SK-N-SH (cell line): ENCODE results near the gene ZEB2. TPM values are rescaled to one million over a fixed set of nuclear protein-coding genes. Genes with fewer than 3 reads are reported as not detected.

ENCODE experiments used
- CTCF ChIA-PET: fragments of 300-600, 350-600 bp; formaldehyde crosslinking; extraction: SDS; loops from one replicate; lab custom pipeline; 2021; lab: Yijun Ruan, JAX
- POLR2A ChIA-PET: fragments of 350-600 bp; sonication (Branson Sonifier 250); formaldehyde crosslinking; extraction: SDS; loops from one replicate; lab custom pipeline; 2020; ENCODE audit warnings: antibody characterized with exemption, inconsistent platforms; lab: Yijun Ruan, JAX
- DNase-seq: peaks from one replicate; pipeline ENCODE4 v3.0.0; 2012
- H2AFZ ChIP-seq: fragments of 200-600 bp; sonication (generic); 2 replicates; pipeline ENCODE4 v1.8.1; 2016; ENCODE audit warnings: antibody characterized with exemption, mild to moderate bottlenecking, low read depth
- H3F3A ChIP-seq: fragments of 200-600 bp; sonication (generic); replicated peaks from 2 replicates; pipeline ENCODE3; 2016; ENCODE audit warnings: antibody characterized with exemption, mild to moderate bottlenecking; ENCODE audit not compliant: insufficient read depth
- H3K27ac ChIP-seq, 2 experiments: fragments of 200-500 bp in 1 of 2; fragments of 200-600 bp in 1 of 2; sonication (Bioruptor generic) in 1 of 2; sonication (generic), shearing (Covaris generic) in 1 of 2; 2 replicates each; pipeline versions ENCODE4 v1.5.1 to v1.6.1; 2014 to 2016; ENCODE audit warnings: low read depth in 2 of 2, inconsistent platforms in 1 of 2, low read length in 1 of 2, mild to moderate bottlenecking in 1 of 2, mixed read lengths in 1 of 2
- H3K27me3 ChIP-seq: fragments of 200-600 bp; sonication (generic), shearing (Covaris generic); 2 replicates; pipeline ENCODE4 v1.6.1; 2016; ENCODE audit warnings: mixed run types; ENCODE audit not compliant: insufficient read depth
- H3K36me3 ChIP-seq, 2 experiments: fragments of 200-500 bp in 1 of 2; fragments of 200-600 bp in 1 of 2; sonication (Bioruptor generic) in 1 of 2; sonication (generic) in 1 of 2; replicated peaks in 1 of 2; 2 replicates each; pipeline versions ENCODE3 to v1.5.1; 2014 to 2016; ENCODE audit warnings: low read length in 1 of 2, mild to moderate bottlenecking in 1 of 2; ENCODE audit not compliant: insufficient read depth in 2 of 2, control insufficient read depth in 1 of 2
- H3K4me1 ChIP-seq, 2 experiments: fragments of 200-500 bp in 1 of 2; fragments of 200-600 bp in 1 of 2; sonication (Bioruptor generic) in 1 of 2; sonication (generic), shearing (Covaris generic) in 1 of 2; 2 replicates each; pipeline versions ENCODE4 v1.5.1 to v1.6.1; 2014 to 2016; ENCODE audit warnings: low read depth in 1 of 2, low read length in 1 of 2, mixed run types in 1 of 2; ENCODE audit not compliant: insufficient read depth in 2 of 2, control insufficient read depth in 1 of 2
- H3K4me2 ChIP-seq: fragments of 200-600 bp; sonication (generic), shearing (Covaris generic); 2 replicates; pipeline ENCODE4 v1.6.1; 2017; ENCODE audit warnings: mixed run types
- H3K4me3 ChIP-seq, 2 experiments: fragments of 200-500 bp in 1 of 2; fragments of 200-600 bp in 1 of 2; sonication (Bioruptor generic) in 1 of 2; sonication (generic), shearing (Covaris generic) in 1 of 2; 2 replicates each; pipeline versions ENCODE4 v1.5.1 to v1.8.1; 2014 to 2016; ENCODE audit warnings: low read depth in 2 of 2, inconsistent platforms in 1 of 2, low read length in 1 of 2, mild to moderate bottlenecking in 1 of 2, mixed read lengths in 1 of 2, moderate library complexity in 1 of 2
- H3K79me2 ChIP-seq: fragments of 200-600 bp; sonication (generic); 2 replicates; pipeline ENCODE4 v1.8.1; 2017; ENCODE audit warnings: mild to moderate bottlenecking; ENCODE audit not compliant: insufficient read depth
- H3K9ac ChIP-seq: fragments of 200-600 bp; sonication (generic); 2 replicates; pipeline ENCODE4 v1.6.1; 2017; ENCODE audit warnings: mixed run types
- H3K9me2 ChIP-seq: fragments of 200-600 bp; sonication (generic); 2 replicates; pipeline ENCODE4 v1.6.1; 2017; ENCODE audit warnings: mixed run types
- H3K9me3 ChIP-seq: fragments of 200-600 bp; sonication (generic); 2 replicates; pipeline ENCODE4 v1.6.1; 2017; ENCODE audit warnings: mixed run types, mild to moderate bottlenecking, moderate library complexity
- H4K20me1 ChIP-seq: fragments of 200-600 bp; sonication (generic); 2 replicates; pipeline ENCODE4 v1.6.1; 2017; ENCODE audit warnings: mild to moderate bottlenecking, mixed run types; ENCODE audit not compliant: insufficient read depth
- CHD2 ChIP-seq: fragments of 150-350 bp; IDR thresholded peaks from 2 replicates; pipeline ENCODE4 v1.6.1; 2018; ENCODE audit warnings: low read length; ENCODE audit not compliant: partially characterized antibody
- CTCF ChIP-seq: fragments of 200-600 bp; sonication (generic); IDR thresholded peaks from 2 replicates; pipeline ENCODE4 v1.6.1; 2017; ENCODE audit warnings: antibody characterized with exemption, mild to moderate bottlenecking, moderate library complexity
- EP300 ChIP-seq, 2 experiments: IDR thresholded peaks; 2 replicates each; pipeline versions ENCODE4 v1.4.0 to v1.6.1; 2012; ENCODE audit warnings: borderline replicate concordance in 1 of 2, low read depth in 1 of 2, low read length in 1 of 2
- FOSL2 ChIP-seq: IDR thresholded peaks from 2 replicates; pipeline ENCODE4 v1.4.0; 2012; ENCODE audit warnings: low read depth, mild to moderate bottlenecking, moderate library complexity, borderline replicate concordance
- FOXJ3 ChIP-seq: sonication (generic); formaldehyde crosslinking; IDR thresholded peaks from 2 replicates; pipeline ENCODE4 v1.5.1; 2020; ENCODE audit warnings: mild to moderate bottlenecking, missing genetic modification reagents
- GATA2 ChIP-seq: sonication (generic); formaldehyde crosslinking; IDR thresholded peaks from 2 replicates; pipeline ENCODE4 v1.5.0; 2020; ENCODE audit warnings: mild to moderate bottlenecking, missing genetic modification reagents
- JUND ChIP-seq: IDR thresholded peaks from 2 replicates; pipeline ENCODE4 v1.4.0; 2012
- MAX ChIP-seq: IDR thresholded peaks from 2 replicates; pipeline ENCODE4 v1.4.0; 2012; ENCODE audit warnings: low read depth
- MEF2A ChIP-seq: IDR thresholded peaks from 2 replicates; pipeline ENCODE4 v1.4.0; 2012; ENCODE audit warnings: low read depth, borderline replicate concordance
- MXI1 ChIP-seq: IDR thresholded peaks from 2 replicates; pipeline ENCODE4 v1.6.1; 2012; ENCODE audit warnings: mild to moderate bottlenecking, low read depth, low read length, improper control_type of control experiment
- NFIC ChIP-seq: IDR thresholded peaks from 2 replicates; pipeline ENCODE4 v1.4.0; 2012; ENCODE audit warnings: borderline replicate concordance
- POLR2AphosphoS5 ChIP-seq: IDR thresholded peaks from 2 replicates; pipeline ENCODE4 v1.6.1; 2012; ENCODE audit warnings: low read depth, low read length
- RAD21 ChIP-seq: IDR thresholded peaks from 2 replicates; pipeline ENCODE4 v1.6.1; 2012; ENCODE audit warnings: mild to moderate bottlenecking, low read length
- RXRA ChIP-seq: IDR thresholded peaks from 2 replicates; pipeline ENCODE4 v1.4.0; 2012; ENCODE audit warnings: low read depth, mild to moderate bottlenecking, borderline replicate concordance
- SIN3A ChIP-seq: IDR thresholded peaks from 2 replicates; pipeline ENCODE4 v1.6.1; 2012; ENCODE audit warnings: low read depth, mild to moderate bottlenecking, low read length, moderate library complexity, borderline replicate concordance
- SMC3 ChIP-seq: IDR thresholded peaks from 2 replicates; pipeline ENCODE4 v1.6.1; 2012; ENCODE audit warnings: low read depth, low read length, improper control_type of control experiment
- TCF12 ChIP-seq: IDR thresholded peaks from 2 replicates; pipeline ENCODE4 v1.4.0; 2012
- USF1 ChIP-seq: IDR thresholded peaks from 2 replicates; pipeline ENCODE4 v1.4.0; 2012; ENCODE audit warnings: low read depth, borderline replicate concordance
- whole genome bisulfite sequencing: methylation state at CpG from one replicate; pipeline ENCODE4 v1.1.6; 2017; ENCODE audit warnings: low lambda C conversion rate; 5-methylcytosine and 5-hydroxymethylcytosine counted together
- polyA plus RNA-seq, 3 experiments: library from polyadenylated mRNA; depleted of rRNA; stranded (reverse); fragments of >200 nt; gene quantifications; 2 replicates each; pipeline ENCODE4 v1.2.3, GENCODE V29; 2012
- TF ChIP-seq, protein P1 (sequence below): fragments of 150-350 bp; IDR thresholded peaks from 2 replicates; pipeline ENCODE4 v1.6.1; 2017; ENCODE audit warnings: antibody characterized with exemption, low read length, low read depth, borderline replicate concordance

Gene ZEB2
- polyA plus RNA-seq, 1 of the 3 experiments (the other 2 are of a cell fraction), result 16.3 TPM

DNA sequence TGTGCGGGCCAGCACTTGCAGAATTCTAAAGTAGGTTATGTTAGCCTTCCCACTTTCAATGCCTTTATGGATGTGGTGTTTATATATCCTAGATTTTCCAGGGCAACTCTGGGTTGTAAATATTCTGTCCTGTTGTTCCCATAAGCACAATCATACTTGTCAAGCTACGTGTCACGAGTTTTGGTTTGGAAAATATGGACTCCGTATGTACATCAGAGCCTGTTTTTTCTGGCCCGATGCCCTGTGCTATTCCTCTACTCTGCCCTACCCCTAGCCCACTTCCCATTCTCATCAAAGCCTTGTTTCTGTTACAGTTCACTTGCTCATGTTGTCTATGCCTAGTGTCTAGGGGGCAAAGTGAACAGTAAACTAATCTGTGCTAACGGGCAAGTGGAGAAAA is 27.0 kb upstream of the ZEB2 start:
- no peak for TF ChIP-seq FOSL2
- TF ChIP-seq GATA2 (CRISPR knock-in tag), result no peak
- TF ChIP-seq SIN3A, result no peak
- TF ChIP-seq TCF12, result no peak
- TF ChIP-seq JUND, result no peak
- TF ChIP-seq, protein P1, sequence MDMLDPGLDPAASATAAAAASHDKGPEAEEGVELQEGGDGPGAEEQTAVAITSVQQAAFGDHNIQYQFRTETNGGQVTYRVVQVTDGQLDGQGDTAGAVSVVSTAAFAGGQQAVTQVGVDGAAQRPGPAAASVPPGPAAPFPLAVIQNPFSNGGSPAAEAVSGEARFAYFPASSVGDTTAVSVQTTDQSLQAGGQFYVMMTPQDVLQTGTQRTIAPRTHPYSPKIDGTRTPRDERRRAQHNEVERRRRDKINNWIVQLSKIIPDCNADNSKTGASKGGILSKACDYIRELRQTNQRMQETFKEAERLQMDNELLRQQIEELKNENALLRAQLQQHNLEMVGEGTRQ, result no peak
- no peak for TF ChIP-seq MXI1
- Histone ChIP-seq H3K4me1 (no peaks in the 10 kb centered on the region; a peak in 1 of 4 replicates), H3K9ac (no peak overlapping the region), H3K79me2 (no peaks in the 10 kb centered on the region), H4K20me1 (no peaks in the 10 kb centered on the region), H3K4me2 (no peak overlapping the region), H3K4me3 (no peak overlapping the region), H3F3A (no peaks in the 10 kb centered on the region), H3K36me3 (no peaks in the 10 kb centered on the region), H3K9me3 (no peaks in the 10 kb centered on the region), H3K27me3 (no peaks in the 10 kb centered on the region), H3K27ac (no peak overlapping the region), H3K9me2 (no peaks in the 10 kb centered on the region), H2AFZ (no peak overlapping the region)
- ChIA-PET POLR2A (no interaction called here), CTCF (no interaction called here)
- 94% methylated on average over 6 of the region's 6 CpGs for WGBS
- no peak for DNase-seq

DNA sequence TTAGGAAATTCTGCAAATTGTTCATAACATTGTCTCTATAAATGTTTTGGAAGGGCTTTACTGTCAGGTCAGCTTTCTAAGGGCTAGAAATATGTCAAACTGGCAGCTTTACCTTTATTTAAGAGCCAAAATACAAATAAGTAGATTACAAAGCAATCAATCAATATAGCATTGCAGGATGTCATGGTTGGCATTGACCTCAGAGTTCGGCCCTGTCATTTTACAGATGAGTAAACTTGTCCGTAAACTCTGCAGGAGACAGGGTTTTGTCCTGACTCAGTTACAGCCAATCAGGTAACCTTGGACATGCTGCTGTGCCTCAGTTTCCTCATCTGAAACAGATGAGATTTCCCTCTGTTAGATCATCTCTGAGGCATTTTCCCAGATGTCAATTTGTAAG is 25.9 kb upstream of the ZEB2 start:
- no peaks in the 10 kb centered on the region for H4K20me1 ChIP-seq
- no peaks in the 10 kb centered on the region for H3K9me2 ChIP-seq
- TF ChIP-seq RAD21, result no peak
- no peak for TF ChIP-seq MAX
- no peak for TF ChIP-seq CHD2
- no peak for TF ChIP-seq FOXJ3
- TF ChIP-seq NFIC, result no peak
- TF ChIP-seq POLR2AphosphoS5, result no peak
- no peak for TF ChIP-seq RXRA
- no peak for TF ChIP-seq SMC3
- TF ChIP-seq USF1, result no peak
- no peak for TF ChIP-seq MEF2A
- no peak for TF ChIP-seq CTCF
- no peak for TF ChIP-seq JUND
- no peak for TF ChIP-seq EP300 (IDR thresholded peaks at IDR 0.05; ENCODE audit: borderline replicate concordance in 1 of 2, low read depth in 1 of 2, low read length in 1 of 2)
- no peaks in the 10 kb centered on the region; a peak in 1 of 4 replicates for H3K4me1 ChIP-seq
- POLR2A ChIA-PET, result no interaction called here
- H3K27me3 ChIP-seq, result no peaks in the 10 kb centered on the region
- H3F3A ChIP-seq, result no peaks in the 10 kb centered on the region
- no peak overlapping the region for H3K4me2 ChIP-seq
- no peak overlapping the region for H3K4me3 ChIP-seq
- no peaks in the 10 kb centered on the region for H3K79me2 ChIP-seq
- 88% methylated on average over 2 of the region's 2 CpGs for WGBS
- no peaks in the 10 kb centered on the region for H3K9me3 ChIP-seq
- no peak for DNase-seq
- no peak overlapping the region for H2AFZ ChIP-seq
- CTCF ChIA-PET, result interaction anchor here (0.9 kb wide), 1 partner anchor 9 kb away, joined by 3 read pairs; no protein-coding TSS in a partner anchor
- no peaks in the 10 kb centered on the region for H3K36me3 ChIP-seq
- H3K9ac ChIP-seq, result no peak overlapping the region
- no peak overlapping the region for H3K27ac ChIP-seq
